Caco-2 (cell line): ENCODE data around the gene STYXL2. TPM values are rescaled to one million over a fixed set of nuclear protein-coding genes. Genes with fewer than 3 reads are reported as not detected.

Experiments
- BruUV-seq: library from RNA; stranded (reverse); fragments of 400-500 nt; replicated peaks from 2 replicates; lab custom pipeline; 2021; lab: Mats Ljungman, UMichigan
- CTCF ChIA-PET: fragments of 300-600 bp; sonication (Branson Sonifier 250); formaldehyde crosslinking; loops from one replicate; lab custom pipeline; 2022; ENCODE audit warnings: antibody characterized with exemption; lab: Charles Lee
- POLR2A ChIA-PET: fragments of 300-600 bp; sonication (Branson Sonifier 250); formaldehyde crosslinking; loops from one replicate; lab custom pipeline; 2022; ENCODE audit warnings: antibody characterized with exemption; lab: Charles Lee
- DNase-seq, 2 experiments: peaks; one replicate each; pipeline versions ENCODE4 v3.0.0 to v3.0.0-alpha.2; 2020 to 2022
- H3K27me3 ChIP-seq: replicated peaks from 2 replicates; pipeline ENCODE4 v1.6.0; 2011; ENCODE audit warnings: low read length; ENCODE audit not compliant: control insufficient read depth, insufficient read depth
- H3K36me3 ChIP-seq: 2 replicates; pipeline ENCODE4 v1.5.1; 2011; ENCODE audit warnings: low read length; ENCODE audit not compliant: control insufficient read depth, insufficient read depth
- H3K4me1 ChIP-seq: fragments of 250-450 bp; sonication (Bioruptor Pico); 2 replicates; pipeline ENCODE4 v1.5.1; 2020; ENCODE audit warnings: mild to moderate bottlenecking
- H3K4me3 ChIP-seq: 2 replicates; pipeline ENCODE4 v1.5.1; 2011; ENCODE audit warnings: low read depth, mild to moderate bottlenecking, control low read depth, low read length
- H3K9me3 ChIP-seq: fragments of 250-450 bp; sonication (Bioruptor Pico); 2 replicates; pipeline ENCODE4 v1.5.1; 2020; ENCODE audit warnings: mild to moderate bottlenecking, moderate library complexity
- H3K27ac Mint-ChIP-seq: one replicate; pipeline ENCODE4 v1.8.0; 2022; ENCODE audit warnings: mixed read lengths; ENCODE audit not compliant: unreplicated experiment
- H3K27me3 Mint-ChIP-seq: one replicate; pipeline ENCODE4 v1.8.0; 2022; ENCODE audit warnings: mixed read lengths; ENCODE audit not compliant: insufficient read depth, unreplicated experiment
- H3K36me3 Mint-ChIP-seq: one replicate; pipeline ENCODE4 v1.8.0; 2022; ENCODE audit warnings: mild to moderate bottlenecking, mixed read lengths; ENCODE audit not compliant: insufficient read depth, unreplicated experiment
- H3K4me1 Mint-ChIP-seq: one replicate; pipeline ENCODE4 v1.8.0; 2022; ENCODE audit warnings: low read depth, mixed read lengths; ENCODE audit not compliant: unreplicated experiment
- H3K4me3 Mint-ChIP-seq: one replicate; pipeline ENCODE4 v1.8.0; 2022; ENCODE audit warnings: mild to moderate bottlenecking, moderate library complexity, mixed read lengths; ENCODE audit not compliant: unreplicated experiment
- H3K9me3 Mint-ChIP-seq: one replicate; pipeline ENCODE4 v1.8.0; 2022; ENCODE audit warnings: mixed read lengths; ENCODE audit not compliant: unreplicated experiment
- intact Hi-C: fragments of 100-400 bp; cut with micrococcal nuclease; formaldehyde crosslinking; loops from one replicate; pipeline ENCODE4 v1.10.0; 2022; ENCODE audit not compliant: unreplicated experiment
- total RNA-seq: library from RNA; stranded (reverse); gene quantifications from 2 replicates; pipeline ENCODE4 v1.2.3, GENCODE V29; 2022
- TF ChIP-seq, protein P1 (sequence below), 2 experiments: fragments of 200-600 bp in 1 of 2; IDR thresholded peaks; 1 replicate in 1 of 2; 2 replicates in 1 of 2; pipeline versions ENCODE4 v1.5.1 to v1.8.0; 2011 to 2022; ENCODE audit warnings: antibody characterized with exemption in 1 of 2, control low read depth in 1 of 2, inconsistent platforms in 1 of 2, low read depth in 1 of 2, low read length in 1 of 2, mild to moderate bottlenecking in 1 of 2, moderate library complexity in 1 of 2; ENCODE audit not compliant: insufficient read depth in 1 of 2, severe bottlenecking in 1 of 2, unreplicated experiment in 1 of 2

STYXL2 gene
- total RNA-seq, 1 experiment from 2014 or later: not detected

DNA sequence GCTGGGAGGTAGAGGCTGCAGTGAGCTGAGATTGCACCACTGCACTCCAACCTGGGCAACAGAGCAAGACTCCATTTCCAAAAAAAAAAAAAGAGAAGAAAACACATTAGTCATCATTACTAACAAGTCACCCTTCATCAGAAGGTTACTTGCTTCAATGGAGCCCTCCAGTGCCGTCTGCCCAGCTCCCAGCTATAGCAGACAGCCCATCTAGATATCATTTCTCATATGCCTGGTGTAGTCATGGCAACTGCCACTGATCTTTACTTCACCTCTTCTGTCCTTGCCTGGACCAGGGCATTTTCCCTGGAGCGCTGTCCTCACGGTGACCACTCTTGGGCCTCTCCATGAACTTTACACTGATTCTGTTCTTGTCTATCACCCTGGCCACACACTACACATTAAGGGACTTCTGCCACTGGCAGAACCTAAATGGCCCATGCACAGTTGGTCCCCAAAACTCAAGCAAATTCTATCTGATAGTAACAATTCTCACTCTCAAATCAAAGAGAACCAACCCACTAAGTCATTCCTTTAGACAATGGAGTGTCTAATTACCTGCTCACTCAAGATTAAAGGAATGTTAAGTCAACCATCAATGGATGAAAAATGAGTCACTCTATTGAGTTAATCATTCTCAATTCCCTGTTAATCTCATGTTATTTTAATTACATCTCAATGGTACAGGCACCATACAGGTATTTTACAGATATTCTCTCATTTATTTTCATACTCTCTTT lies 16.6 kb upstream of the STYXL2 start:
- Histone ChIP-seq H3K9me3 (no peaks in the 10 kb centered on the region), H3K27me3 (no peaks in the 10 kb centered on the region), H3K4me1 (peaks cover 7% of the 10 kb centered on the region), H3K4me3 (no peak overlapping the region), H3K36me3 (no peaks in the 10 kb centered on the region)
- no peaks in the 10 kb centered on the region for H3K36me3 Mint-ChIP-seq
- no TSS peak for BruUV-seq
- H3K4me1 Mint-ChIP-seq: no peaks in the 10 kb centered on the region
- peak overlapping the region; percentile 30 for H3K27ac Mint-ChIP-seq
- H3K9me3 Mint-ChIP-seq: peaks cover 24% of the 10 kb centered on the region
- CTCF ChIA-PET: no interaction called here
- TF ChIP-seq, protein P1, sequence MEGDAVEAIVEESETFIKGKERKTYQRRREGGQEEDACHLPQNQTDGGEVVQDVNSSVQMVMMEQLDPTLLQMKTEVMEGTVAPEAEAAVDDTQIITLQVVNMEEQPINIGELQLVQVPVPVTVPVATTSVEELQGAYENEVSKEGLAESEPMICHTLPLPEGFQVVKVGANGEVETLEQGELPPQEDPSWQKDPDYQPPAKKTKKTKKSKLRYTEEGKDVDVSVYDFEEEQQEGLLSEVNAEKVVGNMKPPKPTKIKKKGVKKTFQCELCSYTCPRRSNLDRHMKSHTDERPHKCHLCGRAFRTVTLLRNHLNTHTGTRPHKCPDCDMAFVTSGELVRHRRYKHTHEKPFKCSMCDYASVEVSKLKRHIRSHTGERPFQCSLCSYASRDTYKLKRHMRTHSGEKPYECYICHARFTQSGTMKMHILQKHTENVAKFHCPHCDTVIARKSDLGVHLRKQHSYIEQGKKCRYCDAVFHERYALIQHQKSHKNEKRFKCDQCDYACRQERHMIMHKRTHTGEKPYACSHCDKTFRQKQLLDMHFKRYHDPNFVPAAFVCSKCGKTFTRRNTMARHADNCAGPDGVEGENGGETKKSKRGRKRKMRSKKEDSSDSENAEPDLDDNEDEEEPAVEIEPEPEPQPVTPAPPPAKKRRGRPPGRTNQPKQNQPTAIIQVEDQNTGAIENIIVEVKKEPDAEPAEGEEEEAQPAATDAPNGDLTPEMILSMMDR (IDR thresholded peaks at IDR 0.05; ENCODE audit: insufficient read depth in 1 of 2, low read depth in 1 of 2, low read length in 1 of 2, severe bottlenecking in 1 of 2, unreplicated experiment in 1 of 2): no peak
- POLR2A ChIA-PET: interaction anchor here (0.5 kb wide), 1 partner anchor 143 kb away, joined by 3 read pairs; no protein-coding TSS in a partner anchor
- H3K4me3 Mint-ChIP-seq: no peak overlapping the region
- intact Hi-C loops: no loop called here
- DNase-seq: no peak
- no peaks in the 10 kb centered on the region for H3K27me3 Mint-ChIP-seq

- CTCF ChIA-PET: no interaction called here
- peaks cover 24% of the 10 kb centered on the region for H3K9me3 Mint-ChIP-seq
- Histone ChIP-seq H3K9me3 (no peaks in the 10 kb centered on the region), H3K4me3 (no peak overlapping the region), H3K27me3 (no peaks in the 10 kb centered on the region), H3K4me1 (peaks cover 12% of the 10 kb centered on the region), H3K36me3 (no peaks in the 10 kb centered on the region)
- H3K27ac Mint-ChIP-seq: no peak overlapping the region
- H3K36me3 Mint-ChIP-seq: no peaks in the 10 kb centered on the region
- no peak overlapping the region for H3K4me3 Mint-ChIP-seq
- TF ChIP-seq, protein P1 (IDR thresholded peaks at IDR 0.05; ENCODE audit: insufficient read depth in 1 of 2, low read depth in 1 of 2, low read length in 1 of 2, severe bottlenecking in 1 of 2, unreplicated experiment in 1 of 2): no peak
- no peak for DNase-seq
- no peaks in the 10 kb centered on the region for H3K27me3 Mint-ChIP-seq
- POLR2A ChIA-PET: no interaction called here
- intact Hi-C loops: no loop called here
- H3K4me1 Mint-ChIP-seq: no peaks in the 10 kb centered on the region
- no TSS peak for BruUV-seq
These were observed 16.0 kb upstream of the STYXL2 start for GRCh38 chr1:167077868-167078210.

GRCh38 chr1:167081594-167082156 lies 12.2 kb upstream of the STYXL2 start:
- H3K27me3 Mint-ChIP-seq: no peaks in the 10 kb centered on the region
- POLR2A ChIA-PET: interaction anchor here (1.6 kb wide), 1 partner anchor 138 kb away, joined by 17 read pairs; the partner anchor contains the start of gene POU2F1
- H3K4me3 ChIP-seq: no peak overlapping the region
- H3K4me1 Mint-ChIP-seq: no peaks in the 10 kb centered on the region
- CTCF ChIA-PET: no interaction called here
- peaks cover 28% of the 10 kb centered on the region for H3K4me1 ChIP-seq
- no peaks in the 10 kb centered on the region for H3K27me3 ChIP-seq
- H3K36me3 ChIP-seq: no peaks in the 10 kb centered on the region
- intact Hi-C loops: loop anchor here (1.0 to 2.0 kb wide), 2 partner anchors 23 to 139 kb away; partner anchors contain the start of gene POU2F1
- no peak for DNase-seq
- H3K36me3 Mint-ChIP-seq: no peaks in the 10 kb centered on the region
- H3K27ac Mint-ChIP-seq: no peak overlapping the region
- no peak overlapping the region for H3K4me3 Mint-ChIP-seq
- TF ChIP-seq, protein P1 (IDR thresholded peaks at IDR 0.05; ENCODE audit: insufficient read depth in 1 of 2, low read depth in 1 of 2, low read length in 1 of 2, severe bottlenecking in 1 of 2, unreplicated experiment in 1 of 2): no peak
- BruUV-seq: no TSS peak
- no peaks in the 10 kb centered on the region for H3K9me3 ChIP-seq
- peaks cover 24% of the 10 kb centered on the region for H3K9me3 Mint-ChIP-seq
